Sciatic nerve (tissue), 2 donors: Measurements from ENCODE around the gene TRPV4. TPM values are rescaled to one million over a fixed set of nuclear protein-coding genes. Genes with fewer than 3 reads are reported as not detected.
A peak's percentile ranks its signal among the peaks of the same experiment; 100 is the strongest.

Experiments
- ATAC-seq: fragments of 200-7000 bp; cut with Tn5 transposase; one replicate; pipeline ENCODE4 v1.9.1; 2020; ENCODE audit warnings: mild to moderate bottlenecking, moderate library complexity
- DNase-seq: peaks from one replicate; pipeline ENCODE4 v3.0.0-alpha.2; 2020; ENCODE audit warnings: low spot score
- intact Hi-C: fragments of 100-400 bp; cut with DNase I; formaldehyde crosslinking; loops from one replicate; pipeline ENCODE4 v1.14.2; 2022
- microRNA-seq: library from miRNA; unstranded; fragments of <30 nt; microRNA quantifications from one replicate; pipeline ENCODE4 v1.2.0, GENCODE V29; 2020
- total RNA-seq: library from RNA; stranded (reverse); fragmentation: NEBNext Ultra II Directional; extraction: Animal tissue kit (Norgen Biotek cat#: 25700); gene quantifications from one replicate; pipeline ENCODE4 v1.2.1, GENCODE V29; 2021
- donor health status: DM: no; HTN: no; CAD: no.
- donor health status: DM: no; HTN: no; CAD: no.

Gene TRPV4
- total RNA-seq, 1 donor from 2014 or later = 1.3 TPM

GRCh38 chr12:109738209-109738608, 95.0 kb downstream of the TRPV4 start:
- ATAC-seq (no peak), DNase-seq (peak; percentile 22)
- intact Hi-C loops = no loop called here

GRCh38 chr12:109737631-109738030, 95.6 kb downstream of the TRPV4 start:
- no peak for DNase-seq
- intact Hi-C loops = no loop called here
- ATAC-seq = no peak

GRCh38 chr12:109737126-109737525, 96.1 kb downstream of the TRPV4 start:
- intact Hi-C loops = no loop called here
- no peak for ATAC-seq
- DNase-seq = peak; percentile 35

GRCh38 chr12:109736552-109737108, 96.6 kb downstream of the TRPV4 start:
- DNase-seq (peak; percentile 57), ATAC-seq (peak; percentile 51)
- intact Hi-C loops = no loop called here

- DNase-seq = peak; percentile 34
- ATAC-seq = no peak
- intact Hi-C loops = no loop called here
Observed at GRCh38 chr12:109735825-109736551, 97.2 kb downstream of the TRPV4 start.

GRCh38 chr12:109735051-109735521, 98.1 kb downstream of the TRPV4 start:
- ATAC-seq (no peak), DNase-seq (peak; percentile 42)
- intact Hi-C loops = no loop called here

GRCh38 chr12:109734219-109735000, 98.8 kb downstream of the TRPV4 start:
- ATAC-seq (no peak), DNase-seq (peak; percentile 42)
- intact Hi-C loops = no loop called here

Small RNAs within 50 kb of the gene (microRNA-seq; reads per million reads assigned to microRNA genes)
- not detected for gene MIR4497

Other genes with a start within 250 kb of the TRPV4 start
- 4.7 TPM for gene FAM222A, start 119.6 kb downstream of the TRPV4 start, total RNA-seq
- 51.0 TPM for gene GLTP, start 47.1 kb upstream of the TRPV4 start, total RNA-seq
- gene TCHP, start 66.9 kb upstream of the TRPV4 start, total RNA-seq = 26.7 TPM
- 66.6 TPM for gene GIT2, start 163.0 kb upstream of the TRPV4 start, total RNA-seq
- gene ANKRD13A, start 166.0 kb upstream of the TRPV4 start, total RNA-seq = 41.1 TPM
- gene C12orf76, start 215.1 kb upstream of the TRPV4 start, total RNA-seq = 40.3 TPM